ENCODE data around the gene CCDC28B. TPM values are rescaled to one million over a fixed set of nuclear protein-coding genes. Genes with fewer than 3 reads are reported as not detected.
A peak's percentile ranks its signal among the peaks of the same experiment; 100 is the strongest.

Gene CCDC28B
- polyA plus RNA-seq, 2 of the 4 experiments (the other 2 are of a cell fraction): 1.2 to 4.4 TPM

- FAIRE-seq: no peak
- H3K4me2 ChIP-seq: peak within 1 kb of the TSS; percentile 94
- H3K4me3 ChIP-seq: peak within 1 kb of the TSS; percentile 86
- CTCF ChIA-PET: interaction anchor here (4.3 kb wide), 1 partner anchor 95 kb away, joined by 20 read pairs; no protein-coding TSS in a partner anchor
- H3K9me3 ChIP-seq: no peaks in the 10 kb centered on the region
- peak; percentile 84 to 89 for DNase-seq (ENCODE audit: low read depth in 1 of 2, low spot score in 1 of 2)
- POLR2A ChIA-PET: interaction anchor here (1.5 kb wide), 1 partner anchor 26 kb away, joined by 3 read pairs; no protein-coding TSS in a partner anchor
- peaks cover 18% of the 10 kb centered on the region for H3K4me1 ChIP-seq
- WGBS (ENCODE audit: missing lambda C conversion rate): 4% methylated on average over 9 of the region's 46 CpGs
- peak; percentile 97 for ATAC-seq
- peak within 1 kb of the TSS; percentile 93 to 97 for H3K27ac ChIP-seq
- TF ChIP-seq ATOH8 (CRISPR knock-in tag; IDR thresholded peaks at IDR 0.05; ENCODE audit: low read depth) (no peak), ZC3H11A (IDR thresholded peaks at IDR 0.05) (no peak), NFE2L2 (conservative IDR thresholded peaks at IDR 0.05; ENCODE audit: low read length) (no peak), EP300 (IDR thresholded peaks at IDR 0.05) (no peak), REST (IDR thresholded peaks at IDR 0.05) (no peak), MYC (IDR thresholded peaks at IDR 0.05; ENCODE audit: borderline replicate concordance, low read length) (no peak), HEYL (CRISPR knock-in tag; IDR thresholded peaks at IDR 0.05) (no peak), BCL3 (IDR thresholded peaks at IDR 0.05) (peak; percentile 60; the same call in 1 of the 3 replicates), CEBPB (IDR thresholded peaks at IDR 0.05) (no peak), RNF2 (IDR thresholded peaks at IDR 0.05; ENCODE audit: borderline replicate concordance, low read depth) (no peak), ZNF302 (CRISPR knock-in tag; IDR thresholded peaks at IDR 0.05) (no peak), FOXS1 (CRISPR knock-in tag; IDR thresholded peaks at IDR 0.05) (no peak), CBX8 (IDR thresholded peaks at IDR 0.05) (no peak), HES2 (IDR thresholded peaks at IDR 0.05) (no peak), TFCP2L1 (CRISPR knock-in tag; IDR thresholded peaks at IDR 0.05) (no peak), MAFK (IDR thresholded peaks at IDR 0.05; ENCODE audit: partially characterized antibody) (no peak), SREBF2 (IDR thresholded peaks at IDR 0.05) (no peak), EHMT2 (IDR thresholded peaks at IDR 0.05; ENCODE audit: low read depth) (no peak), PHF8 (IDR thresholded peaks at IDR 0.05; ENCODE audit: borderline replicate concordance, low read depth) (peak; percentile 64; the same call in 1 of the 2 replicates), USF2 (IDR thresholded peaks at IDR 0.05) (no peak), SMC3 (IDR thresholded peaks at IDR 0.05) (no peak), CBX2 (IDR thresholded peaks at IDR 0.05; ENCODE audit: borderline replicate concordance, low read depth) (no peak), HOXA7 (CRISPR knock-in tag; IDR thresholded peaks at IDR 0.05) (no peak), JUNB (IDR thresholded peaks at IDR 0.05) (no peak), CTCF (IDR thresholded peaks at IDR 0.05) (no peak), ESRRA (IDR thresholded peaks at IDR 0.05; ENCODE audit: borderline replicate concordance, low read length) (no peak), HOXB13 (CRISPR knock-in tag; IDR thresholded peaks at IDR 0.05; ENCODE audit: low read depth) (no peak), NPAS2 (CRISPR knock-in tag; IDR thresholded peaks at IDR 0.05; ENCODE audit: borderline replicate concordance) (no peak), HMGXB4 (CRISPR knock-in tag; IDR thresholded peaks at IDR 0.05; ENCODE audit: borderline replicate concordance) (no peak)
Measured at GRCh38 chr1:32221980-32222755, 21.8 kb downstream of the CCDC28B start, which contains the start of the genes EIF3I and TMEM234. TSS of gene EIF3I (plus strand) at chr1:32222407. CDS start at chr1:32222442, 35 bp downstream. TSS of gene TMEM234 (minus strand) at chr1:32222353. CDS start at chr1:32222322, 31 bp downstream.

Data from A549 (cell line).